Pancreas (tissue), 10 donors: ENCODE data around the gene KRTAP6-2. TPM values are rescaled to one million over a fixed set of nuclear protein-coding genes. Genes with fewer than 3 reads are reported as not detected.

Source experiments
- ATAC-seq, 4 donors: fragments of 200-7000 bp; cut with Tn5 transposase; one replicate each; pipeline versions ENCODE4 v1.8.0 to v1.9.1; 2020; ENCODE audit warnings: mild to moderate bottlenecking in 4 of 4, moderate library complexity in 4 of 4
- DNase-seq, 6 donors: peaks; one replicate each; pipeline ENCODE4 v3.0.0-alpha.2; 2020
- FAIRE-seq: peaks from 2 replicates; lab custom pipeline; 2012; peaks lifted over from hg19 to GRCh38; lab: Jason Lieb, UNC
- H3K27ac ChIP-seq, 4 donors: fragments of 200-600 bp; sonication (generic); 1 replicate in 3 of 4; 2 replicates in 1 of 4; pipeline versions ENCODE4 v1.5.0 to v1.8.0; 2020
- H3K27me3 ChIP-seq, 4 donors: fragments of 200-600 bp; one replicate each; pipeline ENCODE4 v1.8.0; 2021
- H3K36me3 ChIP-seq, 3 donors: fragments of 200-600 bp; sonication (generic) in 1 of 3; one replicate each; pipeline versions ENCODE4 v1.5.0 to v1.8.0; 2020 to 2021
- H3K4me1 ChIP-seq, 3 donors: fragments of 200-600 bp; one replicate each; pipeline ENCODE4 v1.8.0; 2021
- H3K4me3 ChIP-seq, 4 donors: fragments of 200-600 bp; sonication (generic) in 2 of 4; one replicate each; pipeline versions ENCODE4 v1.5.0 to v1.8.0; 2020 to 2021
- H3K9me3 ChIP-seq, 4 donors: fragments of 200-600 bp; one replicate each; pipeline ENCODE4 v1.8.0; 2021
- CTCF ChIP-seq, 4 donors: fragments of 200-600 bp; sonication (generic) in 3 of 4; IDR thresholded peaks; one replicate each; pipeline versions ENCODE4 v1.5.0 to v1.8.0; 2021; ENCODE audit warnings: antibody characterized with exemption in 4 of 4
- WGBS, 2 donors: extraction: QIAGEN DNeasy Blood & Tissue Kit; methylation state at CpG; one replicate each; pipeline ENCODE4 v1.1.7; 2013; 5-methylcytosine and 5-hydroxymethylcytosine counted together
- intact Hi-C, 3 donors: fragments of 100-400 bp; cut with DNase I; formaldehyde crosslinking; loops; one replicate each; pipeline versions ENCODE4 v1.11.1 to v1.14.2; 2022
- polyA plus RNA-seq, 2 donors: library from polyadenylated mRNA; stranded (reverse); fragments of 200-250 nt; gene quantifications; one replicate each; pipeline ENCODE4 v1.2.3, GENCODE V29; 2013
- total RNA-seq, 6 donors: library from RNA; stranded (reverse); fragmentation: NEBNext Ultra II Directional in 4 of 6; extraction: Animal tissue kit (Norgen Biotek cat#: 25700) in 4 of 6; gene quantifications; one replicate each; pipeline versions ENCODE4 v1.2.1 to v1.2.4, GENCODE V29; 2021 to 2023
- donor health status: healthy with polysubstance abuse.
- donor health status: DM: no; HTN: no; CAD: no; lungs with moderate emphysema.
- donor health status: DM: no; HTN: no; CAD: no.
- donor health status: control.
- donor health status: control.
- donor health status: Bipolar disorder and iron deficiency.
- donor health status: DM: yes; HTN: yes; CAD: no.
- donor health status: DM: no; HTN: no; CAD: no.
- donor health status: DM: no; HTN: no; CAD: no.
- donor health status: DM: yes; HTN: yes; CAD: no.

Gene KRTAP6-2
- total and polyA plus RNA-seq, 8 donors = not detected

DNA sequence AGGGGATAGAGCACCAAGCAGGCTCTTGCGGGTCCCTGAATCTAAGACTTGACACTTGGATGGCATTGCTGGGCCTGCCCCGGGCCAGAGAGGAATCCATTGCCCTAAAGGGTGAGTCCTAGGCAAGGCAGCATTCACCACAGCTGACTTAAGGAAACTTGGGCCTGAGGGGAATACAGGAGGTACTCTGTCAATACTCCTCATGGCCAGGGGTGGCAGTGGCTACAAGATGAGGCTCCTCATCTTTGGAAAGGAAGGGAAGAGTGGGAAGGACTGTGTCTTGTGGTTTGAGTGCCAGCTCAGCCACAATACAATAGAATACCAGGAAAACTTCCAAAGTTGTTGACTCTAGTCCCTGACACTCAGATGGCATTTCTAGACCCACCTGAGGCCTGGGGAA lies 7.3 kb upstream of the KRTAP6-2 start:
- Histone ChIP-seq H3K36me3 (no peaks in the 10 kb centered on the region), H3K4me3 (no peak overlapping the region), H3K9me3 (no peaks in the 10 kb centered on the region), H3K4me1 (no peaks in the 10 kb centered on the region), H3K27ac (no peak overlapping the region), H3K27me3 (no peaks in the 10 kb centered on the region)
- intact Hi-C loops = no loop called here
- WGBS, 2 donors = 86 to 91% methylated on average over 2 of the region's 2 CpGs
- FAIRE-seq (no peak), ATAC-seq (no peak), DNase-seq (no peak)
- no peak for TF ChIP-seq CTCF (IDR thresholded peaks at IDR 0.05)

- TF ChIP-seq CTCF (IDR thresholded peaks at IDR 0.05) = no peak
- DNase-seq = no peak
- no peaks in the 10 kb centered on the region for H3K9me3 ChIP-seq
- no peak within 1 kb of the TSS for H3K4me3 ChIP-seq
- intact Hi-C loops = no loop called here
- H3K27ac ChIP-seq = no peak within 1 kb of the TSS
- WGBS, 2 donors = 33 to 35% methylated on average over 1 of the region's 1 CpG
- no peaks in the 10 kb centered on the region for H3K36me3 ChIP-seq
- no peaks in the 10 kb centered on the region for H3K27me3 ChIP-seq
- no peak for ATAC-seq
- FAIRE-seq = no peak
- H3K4me1 ChIP-seq = no peaks in the 10 kb centered on the region
These were observed 2.1 kb upstream of the KRTAP6-2 start, which contains the start of gene KRTAP22-1 for GRCh38 chr21:30600787-30601186. TSS of gene KRTAP22-1 (plus strand) at chr21:30601087.

GRCh38 chr21:30592140-30592539 lies 6.6 kb downstream of the KRTAP6-2 start, which contains the start of gene KRTAP6-3:
TSS of gene KRTAP6-3 (plus strand) at chr21:30592440. CDS start at chr21:30592446, 6 bp downstream.
- intact Hi-C loops = no loop called here
- FAIRE-seq = no peak

DNA sequence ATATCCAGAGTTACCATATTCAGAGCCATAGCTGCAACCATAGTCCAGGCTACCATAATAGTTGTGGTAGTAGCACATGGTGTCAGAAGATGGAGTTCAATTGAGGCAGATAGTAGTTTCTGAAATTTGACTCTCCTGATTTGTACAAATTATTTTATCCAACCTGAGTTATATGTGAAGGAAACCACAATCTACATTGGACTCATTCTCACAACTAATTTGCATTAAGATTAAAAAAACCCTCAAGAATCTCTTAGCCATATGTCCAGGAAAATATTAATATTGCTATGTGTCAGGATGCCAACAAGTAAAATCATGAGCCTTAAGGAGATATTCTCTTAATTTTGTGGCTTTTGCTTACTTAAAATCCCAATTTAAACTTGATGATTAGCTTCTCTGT lies 8.4 kb downstream of the KRTAP6-2 start, which contains the start of gene KRTAP22-2:
KRTAP22-2 (minus strand) TSS at position 101 of the 400 bp plus-strand sequence.
- H3K4me1 ChIP-seq = no peaks in the 10 kb centered on the region
- H3K27ac ChIP-seq = no peak within 1 kb of the TSS
- intact Hi-C loops = no loop called here
- no peaks in the 10 kb centered on the region for H3K27me3 ChIP-seq
- H3K4me3 ChIP-seq = no peak within 1 kb of the TSS
- ATAC-seq = no peak
- H3K9me3 ChIP-seq = no peaks in the 10 kb centered on the region
- no peak for TF ChIP-seq CTCF (IDR thresholded peaks at IDR 0.05)
- FAIRE-seq = no peak
- no peaks in the 10 kb centered on the region for H3K36me3 ChIP-seq
- no peak for DNase-seq

More at GRCh38 chr21:30592140-30592539, 6.6 kb downstream of the KRTAP6-2 start, which contains the start of gene KRTAP6-3:
- Histone ChIP-seq H3K36me3 (no peaks in the 10 kb centered on the region), H3K4me3 (no peak within 1 kb of the TSS), H3K27ac (no peak within 1 kb of the TSS), H3K9me3 (no peaks in the 10 kb centered on the region), H3K4me1 (no peaks in the 10 kb centered on the region), H3K27me3 (no peaks in the 10 kb centered on the region)
- WGBS, 2 donors = 89 to 97% methylated on average over 4 of the region's 4 CpGs
- no peak for TF ChIP-seq CTCF (IDR thresholded peaks at IDR 0.05)
- ATAC-seq (no peak), DNase-seq (no peak)

- DNase-seq = no peak
- Histone ChIP-seq H3K4me3 (no peak overlapping the region), H3K27ac (no peak overlapping the region), H3K27me3 (no peaks in the 10 kb centered on the region), H3K36me3 (no peaks in the 10 kb centered on the region), H3K9me3 (no peaks in the 10 kb centered on the region), H3K4me1 (no peaks in the 10 kb centered on the region)
- intact Hi-C loops = no loop called here
- WGBS, 2 donors = 17 to 38% methylated on average over 1 of the region's 1 CpG
- TF ChIP-seq CTCF (IDR thresholded peaks at IDR 0.05) = no peak
- no peak for ATAC-seq
- no peak for FAIRE-seq
These were observed 15.8 kb downstream of the KRTAP6-2 start for GRCh38 chr21:30582870-30583269.
